ENCODE results near the gene SRSF9. TPM values are rescaled to one million over a fixed set of nuclear protein-coding genes. Genes with fewer than 3 reads are reported as not detected.

The SRSF9 gene
- polyA plus RNA-seq, 1 of the 3 experiments (the other 2 are of a cell fraction), result 210 TPM

- ChIA-PET CTCF (interaction anchor here (0.6 to 5.3 kb wide), 23 partner anchors 11 to 177 kb away, joined by 3 to 52 read pairs (median 4); partner anchors contain the start of genes COX6A1, DYNLL1, RNF10 and RNU4-2), POLR2A (interaction anchor here (0.6 to 1.9 kb wide), 6 partner anchors 10 to 173 kb away, joined by 3 to 12 read pairs (median 4); partner anchors contain the start of genes COQ5 and DYNLL1)
- Histone ChIP-seq H4K20me1 (ENCODE audit: insufficient read depth) (peaks cover 46% of the 10 kb centered on the region), H3K79me2 (ENCODE audit: insufficient read depth) (peaks cover 84% of the 10 kb centered on the region), H3K9me3 (no peaks in the 10 kb centered on the region), H3K36me3 (replicated peaks in 1 of 2; ENCODE audit: control insufficient read depth in 1 of 2, insufficient read depth in 2 of 2, low read length in 1 of 2) (peaks cover 19 to 24% of the 10 kb centered on the region in 2 experiments), H3K4me2 (peak overlapping the region; percentile 94), H2AFZ (ENCODE audit: low read depth) (no peak overlapping the region; the same call in 1 of the 2 replicates), H3F3A (replicated peaks; ENCODE audit: insufficient read depth) (peaks cover 16% of the 10 kb centered on the region), H3K27me3 (ENCODE audit: insufficient read depth) (no peaks in the 10 kb centered on the region), H3K9ac (peak overlapping the region; percentile 87), H3K9me2 (no peaks in the 10 kb centered on the region), H3K4me1 (ENCODE audit: control insufficient read depth in 1 of 2, insufficient read depth in 2 of 2, low read depth in 1 of 2, low read length in 1 of 2) (peaks cover 0 to 8% of the 10 kb centered on the region in 2 experiments; a peak in 1 of 4 replicates), H3K4me3 (ENCODE audit: low read depth in 2 of 2, low read length in 1 of 2) (peak overlapping the region; percentile 78 to 88), H3K27ac (ENCODE audit: low read depth in 2 of 2, low read length in 1 of 2) (peak overlapping the region; percentile 79 to 93)
- WGBS (ENCODE audit: low lambda C conversion rate), result 2% methylated on average over 43 of the region's 57 CpGs
- DNase-seq, result peak; percentile 94
- TF ChIP-seq RFX5 (IDR thresholded peaks at IDR 0.05; ENCODE audit: low read length) (no peak), ELF1 (IDR thresholded peaks at IDR 0.05) (no peak), PBX3 (IDR thresholded peaks at IDR 0.05) (no peak), USF1 (IDR thresholded peaks at IDR 0.05; ENCODE audit: borderline replicate concordance, low read depth) (no peak), MEF2A (IDR thresholded peaks at IDR 0.05; ENCODE audit: borderline replicate concordance, low read depth) (no peak), CTCF (IDR thresholded peaks at IDR 0.05) (no peak; the same call in 1 of the 2 replicates), RXRA (IDR thresholded peaks at IDR 0.05; ENCODE audit: borderline replicate concordance, low read depth) (no peak), NFIC (IDR thresholded peaks at IDR 0.05; ENCODE audit: borderline replicate concordance) (no peak), IRF3 (IDR thresholded peaks at IDR 0.05; ENCODE audit: low read depth, low read length) (no peak), RAD21 (IDR thresholded peaks at IDR 0.05; ENCODE audit: low read length) (no peak), ZBTB33 (IDR thresholded peaks at IDR 0.05; ENCODE audit: borderline replicate concordance, low read depth) (no peak), POLR2AphosphoS5 (IDR thresholded peaks at IDR 0.05; ENCODE audit: low read depth, low read length) (no peak), GABPA (IDR thresholded peaks at IDR 0.05; ENCODE audit: low read depth) (0 out of 2 replicates have a peak, but pooled peaks have one; percentile 30), GATA2 (CRISPR knock-in tag; IDR thresholded peaks at IDR 0.05) (no peak), MXI1 (IDR thresholded peaks at IDR 0.05; ENCODE audit: low read depth, low read length) (no peak; the same call in 1 of the 2 replicates), FOXJ3 (CRISPR knock-in tag; IDR thresholded peaks at IDR 0.05) (no peak), SMC3 (IDR thresholded peaks at IDR 0.05; ENCODE audit: low read depth, low read length) (no peak), TCF12 (IDR thresholded peaks at IDR 0.05) (no peak), EP300 (IDR thresholded peaks at IDR 0.05; ENCODE audit: borderline replicate concordance in 1 of 2, low read depth in 1 of 2, low read length in 1 of 2) (no peak), TAF1 (IDR thresholded peaks at IDR 0.05; ENCODE audit: borderline replicate concordance, low read depth, low read length) (no peak), RCOR1 (IDR thresholded peaks at IDR 0.05; ENCODE audit: low read length) (no peak), USF2 (IDR thresholded peaks at IDR 0.05; ENCODE audit: borderline replicate concordance, low read depth, low read length) (no peak), JUND (IDR thresholded peaks at IDR 0.05) (no peak), NRF1 (IDR thresholded peaks at IDR 0.05; ENCODE audit: low read depth, low read length) (no peak), SIN3A (IDR thresholded peaks at IDR 0.05; ENCODE audit: borderline replicate concordance, low read depth, low read length) (0 out of 2 replicates have a peak, but pooled peaks have one; percentile 5)
Measured at GRCh38 chr12:120468821-120469449, 613 bp downstream of the SRSF9 start.
